HG02938 (cell line): ENCODE results near the gene SIAH1.
A peak's percentile ranks its signal among the peaks of the same experiment; 100 is the strongest.
"Not testable (repeated sequence)": the region's sequence is repeated elsewhere in the genome, so short reads cannot be mapped to it uniquely, and the experiment has no call there.

Source experiments
- ATAC-seq: cut with Tn5 transposase; IDR thresholded peaks from one replicate; pipeline ENCODE4 v1.9.1; 2021; ENCODE audit warnings: mild to moderate bottlenecking, moderate library complexity; ENCODE audit not compliant: unreplicated experiment

Gene SIAH1

GRCh38 chr16:48385253-48386150 lies at the start of gene SIAH1:
TSS of gene SIAH1 (minus strand) at chr16:48385413. CDS start at chr16:48362428, 22,985 bp downstream.
- ATAC-seq = peak; percentile 48

- no peak for ATAC-seq
These were observed 49.6 kb upstream of the SIAH1 start for GRCh38 chr16:48434653-48435317.

GRCh38 chr16:48433850-48434530 lies 48.8 kb upstream of the SIAH1 start:
- ATAC-seq = no peak

DNA sequence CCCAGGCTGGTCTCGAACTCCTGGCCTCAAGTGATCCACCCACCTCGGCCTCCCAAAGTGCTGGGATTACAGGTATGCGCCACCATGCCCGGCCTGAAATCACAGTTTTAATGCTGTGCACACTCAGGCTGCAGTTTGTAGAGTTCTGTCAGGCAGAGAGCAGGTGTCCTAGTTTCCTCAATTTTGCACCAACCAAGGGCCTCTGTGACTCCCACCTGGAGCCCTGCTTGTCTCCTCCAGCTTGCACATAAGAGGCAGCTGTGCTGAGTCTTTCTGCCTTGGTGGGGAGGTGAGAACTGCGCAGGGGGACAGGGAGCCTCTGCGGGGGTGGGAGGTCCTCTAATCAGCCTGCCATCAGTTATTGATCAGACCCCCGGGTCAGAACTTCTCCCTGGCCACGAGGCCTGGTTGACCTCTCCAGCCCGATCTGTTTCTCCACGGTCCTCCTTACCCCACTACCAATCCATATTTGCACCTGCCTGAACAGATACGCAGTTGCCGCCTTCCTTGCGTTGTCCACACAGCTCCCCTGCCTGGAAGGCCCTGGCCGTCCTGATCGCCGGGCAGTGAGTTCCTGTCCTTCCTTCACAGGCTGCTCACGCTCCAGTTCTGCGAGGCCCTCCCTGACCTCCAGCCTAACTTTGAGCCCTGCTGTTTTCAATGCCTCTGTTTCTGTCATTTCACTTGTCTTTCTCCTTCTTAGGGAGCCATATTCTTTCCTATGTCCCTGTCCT lies 48.1 kb upstream of the SIAH1 start:
- ATAC-seq = no peak

DNA sequence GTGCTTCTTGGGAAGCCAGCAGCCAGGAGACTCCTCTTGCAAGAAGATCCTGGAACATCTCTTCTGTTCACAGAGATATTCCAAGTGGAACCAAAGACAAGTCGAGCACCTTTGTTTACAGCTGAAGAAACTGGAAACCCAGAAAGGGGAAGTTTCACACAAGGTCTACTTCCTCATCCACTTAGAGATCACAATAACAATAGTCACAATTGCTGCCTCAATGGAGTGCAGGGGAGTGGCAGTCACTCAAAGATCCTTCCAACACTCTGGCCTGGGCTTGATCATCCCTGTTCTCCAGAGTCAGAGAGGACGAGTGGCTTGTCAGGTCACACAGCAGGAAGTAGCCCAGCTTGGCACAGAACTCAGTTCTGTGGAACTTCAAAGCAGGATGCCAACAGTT lies 46.9 kb upstream of the SIAH1 start:
- peak; percentile 80 for ATAC-seq

DNA sequence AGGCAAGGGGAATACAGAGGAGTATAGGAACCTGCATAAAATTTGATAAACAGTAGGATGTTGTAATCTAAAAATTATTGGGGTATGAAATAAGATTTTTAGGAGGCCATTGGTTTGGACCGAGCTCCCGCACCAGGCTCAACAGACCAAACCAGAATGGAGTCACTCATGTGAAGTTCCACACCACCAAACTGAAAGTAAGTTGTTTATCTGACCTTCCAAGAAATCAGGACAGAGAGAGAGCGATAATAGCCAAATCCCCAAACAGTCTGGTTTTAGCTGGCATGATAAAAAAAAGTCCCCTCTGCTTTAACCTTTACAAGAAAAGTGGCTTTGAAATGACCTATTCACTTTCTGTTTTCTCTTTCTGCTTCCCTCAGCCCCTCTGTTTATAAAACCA lies 45.7 kb upstream of the SIAH1 start:
- ATAC-seq = no peak

DNA sequence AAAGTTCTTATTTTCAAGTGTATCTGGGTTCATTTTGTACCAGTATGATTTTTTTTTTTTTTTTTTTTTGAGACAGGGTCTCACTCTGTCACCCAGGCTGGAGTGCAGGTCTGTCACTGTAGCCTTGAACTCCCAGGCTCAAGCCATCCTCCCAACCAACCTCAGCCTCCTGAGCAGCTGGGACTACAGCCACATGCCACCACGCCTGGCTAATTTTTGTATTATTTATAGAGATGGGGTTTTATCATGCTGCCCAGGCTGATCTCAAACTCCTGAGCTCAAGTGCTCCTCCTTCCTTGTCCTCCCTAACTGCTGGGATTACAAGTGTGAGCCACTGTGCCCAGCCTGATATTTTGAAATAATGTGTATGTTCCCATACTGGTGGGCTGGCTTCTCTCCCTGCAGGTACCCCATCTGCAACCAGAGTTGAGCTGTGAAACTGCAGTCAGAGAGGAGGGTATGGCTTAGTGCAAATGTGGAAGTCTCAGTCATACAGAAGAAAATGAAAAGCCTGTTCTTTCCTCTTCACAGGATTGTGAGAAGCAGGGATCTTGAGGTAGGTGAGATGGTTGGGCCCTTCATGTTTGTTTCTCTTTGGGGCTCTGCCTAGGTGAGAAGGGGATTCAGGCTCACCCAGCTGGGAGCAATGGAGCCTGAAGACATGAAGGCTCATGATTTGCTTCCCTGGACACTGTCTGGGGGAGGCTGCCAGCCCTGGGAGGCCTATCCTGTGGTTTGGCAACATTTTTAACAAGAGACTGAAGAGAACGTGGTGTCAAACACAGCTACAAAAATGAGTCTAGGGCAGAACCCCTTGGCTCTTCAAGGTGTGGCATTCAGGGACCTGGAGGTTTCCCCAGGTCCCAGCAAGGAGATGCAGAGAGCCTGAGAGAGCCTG lies 41.3 kb upstream of the SIAH1 start:
- no peak for ATAC-seq

DNA sequence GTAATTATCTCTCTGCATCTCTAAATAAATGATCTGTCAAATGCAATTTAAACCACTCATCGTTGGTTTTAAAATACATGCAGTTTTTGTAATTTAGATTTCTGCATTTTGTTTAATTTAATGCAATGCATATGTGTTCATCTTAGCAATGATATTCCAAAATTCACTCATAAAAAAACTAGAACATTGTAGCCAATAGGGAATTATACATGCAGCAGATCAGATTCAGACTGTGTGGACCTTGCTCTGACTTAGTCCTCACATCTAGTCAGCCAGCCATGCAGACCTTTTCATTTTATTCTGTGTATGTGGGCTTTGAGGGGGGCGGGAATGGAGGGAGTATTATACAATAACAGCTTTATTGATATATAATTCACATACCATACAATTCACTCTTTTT lies 37.3 kb upstream of the SIAH1 start:
- ATAC-seq = no peak

DNA sequence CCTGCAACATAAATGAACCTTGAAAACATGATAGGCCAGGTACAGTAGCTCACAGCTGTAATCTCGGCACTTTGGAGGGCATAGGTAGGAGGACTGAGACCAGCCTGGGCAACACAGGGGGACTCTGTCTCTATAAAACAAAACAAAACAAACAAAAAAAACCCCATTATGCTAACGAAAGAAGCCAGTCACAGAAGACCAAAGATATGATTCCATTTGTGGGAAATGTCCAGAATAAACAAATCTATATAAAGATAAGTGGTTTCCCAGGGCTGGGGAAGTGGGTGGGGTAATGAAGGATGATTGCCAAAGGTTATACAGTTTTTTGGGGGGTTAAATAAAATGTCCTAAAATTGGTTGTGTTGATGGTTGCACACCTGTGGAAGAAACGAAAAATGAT lies 36.5 kb upstream of the SIAH1 start:
- ATAC-seq = no peak

DNA sequence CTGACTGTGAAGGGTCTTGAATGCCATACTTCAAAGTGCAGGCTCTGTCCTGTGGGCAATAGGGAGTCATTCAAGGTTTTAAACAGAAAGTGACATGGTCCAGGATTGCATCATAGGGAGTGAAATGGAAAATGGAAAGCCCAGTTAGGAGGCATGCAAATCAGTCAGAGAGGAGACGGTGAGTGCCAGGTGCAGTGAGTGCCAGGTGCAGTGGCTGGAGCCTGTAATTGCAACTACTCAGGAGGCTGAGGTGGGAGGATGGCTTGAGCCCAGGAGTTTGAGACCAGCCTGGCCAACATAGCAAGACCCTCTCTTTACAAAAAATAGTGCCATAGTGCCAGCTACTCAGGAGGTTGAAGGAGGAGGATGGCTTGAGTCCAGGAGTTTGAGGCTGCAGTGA lies 35.2 kb upstream of the SIAH1 start:
- no peak for ATAC-seq

GRCh38 chr16:48416617-48417016 lies 31.4 kb upstream of the SIAH1 start:
- not testable (repeated sequence) for ATAC-seq

GRCh38 chr16:48413272-48413671 lies 28.1 kb upstream of the SIAH1 start:
- no peak for ATAC-seq

DNA sequence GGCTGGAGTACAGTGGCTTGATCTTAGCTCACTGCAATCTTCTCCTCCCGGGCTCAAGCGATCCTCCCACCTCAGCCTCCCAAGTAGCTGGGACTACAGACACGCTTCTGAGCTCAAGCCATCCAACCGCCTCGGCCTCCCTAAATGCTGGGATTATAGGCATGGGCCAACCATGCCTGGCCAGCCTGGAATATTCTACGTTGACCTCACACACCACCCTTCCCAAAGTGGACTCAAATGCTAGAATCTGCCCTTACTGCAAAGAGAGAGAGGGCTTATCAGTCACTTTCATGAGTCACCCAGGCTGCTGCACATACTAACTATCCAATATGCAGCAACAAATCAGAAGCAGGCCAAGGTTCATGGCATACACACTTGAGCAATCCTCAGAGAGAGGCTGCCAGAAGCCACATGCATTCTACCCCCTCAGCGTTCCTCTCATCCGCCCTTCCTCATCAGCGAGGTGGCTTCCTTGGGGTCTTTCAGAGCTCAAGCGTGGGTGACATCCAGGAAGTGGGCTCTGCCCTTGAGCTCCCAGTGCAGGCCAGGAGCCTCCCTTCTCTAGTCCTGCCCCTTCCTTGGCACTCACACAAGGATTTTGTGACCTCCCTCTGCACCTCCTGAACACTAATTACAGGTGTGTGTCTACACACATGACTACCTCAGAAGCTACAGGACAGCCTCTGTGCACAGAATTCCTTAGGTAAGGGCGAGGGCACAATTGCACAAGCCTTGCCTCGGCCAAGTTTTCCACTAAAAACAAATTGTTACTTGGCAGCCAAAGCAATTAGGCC lies 24.8 kb upstream of the SIAH1 start:
- no peak for ATAC-seq

- ATAC-seq = no peak
These were observed 23.5 kb upstream of the SIAH1 start for GRCh38 chr16:48408688-48409087.

DNA sequence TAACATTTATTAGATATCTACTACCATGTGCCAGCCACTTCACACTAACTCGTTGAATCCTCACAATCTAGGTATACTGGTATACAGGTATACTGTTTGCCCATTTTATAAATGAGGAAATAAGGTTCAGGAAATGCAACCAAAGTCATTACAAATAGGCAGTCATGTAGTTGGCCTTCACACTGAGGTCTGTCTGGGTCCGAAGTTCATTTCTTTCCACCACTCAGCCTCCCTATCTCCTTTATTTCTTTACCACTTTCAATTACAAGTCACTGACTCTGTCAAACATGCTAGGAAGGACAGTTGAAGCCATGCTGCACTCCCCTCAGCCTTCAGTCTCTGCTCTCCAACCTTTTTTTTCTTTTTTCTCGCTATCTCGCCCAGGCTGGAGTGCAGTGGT lies 20.7 kb upstream of the SIAH1 start:
- ATAC-seq = no peak

DNA sequence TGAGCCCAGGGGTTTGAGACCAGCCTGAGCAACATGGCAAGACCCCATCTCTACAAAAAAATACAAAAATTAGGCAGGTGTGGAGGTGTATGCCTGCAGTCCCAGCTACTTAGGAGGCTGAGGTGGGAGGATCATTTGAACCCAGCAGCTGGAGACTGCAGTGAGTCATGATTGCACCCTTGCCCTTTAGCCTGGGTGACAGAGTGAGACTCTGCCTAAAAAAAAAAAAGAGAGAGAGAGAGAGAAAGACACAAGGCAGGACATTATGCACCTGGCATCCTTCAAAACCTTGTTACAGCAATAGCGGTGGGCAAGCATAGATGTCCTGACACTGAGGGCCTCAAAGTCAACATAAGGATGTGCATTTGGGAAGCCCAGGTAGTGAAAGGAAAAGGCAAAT lies 19.9 kb upstream of the SIAH1 start:
- no peak for ATAC-seq

GRCh38 chr16:48402547-48402946 lies 17.3 kb upstream of the SIAH1 start:
- ATAC-seq = not testable (repeated sequence)

- no peak for ATAC-seq
These were observed 10.2 kb upstream of the SIAH1 start for GRCh38 chr16:48395375-48395774.

GRCh38 chr16:48394355-48394703 lies 9.1 kb upstream of the SIAH1 start:
- no peak for ATAC-seq
